NCI-H2227 (cell line): Measurements from ENCODE around the gene DOP1B.
"Not testable (repeated sequence)": the region's sequence is repeated elsewhere in the genome, so short reads cannot be mapped to it uniquely, and the experiment has no call there.

Experiments
- DNase-seq: peaks from one replicate; lab custom pipeline; 2025; ENCODE audit not compliant: unreplicated experiment; lab: John Stamatoyannopoulos, UW

DOP1B gene

GRCh38 chr21:36171741-36172331, 15.2 kb downstream of the DOP1B start:
- DNase-seq = no peak

GRCh38 chr21:36174780-36175179, 18.2 kb downstream of the DOP1B start:
- DNase-seq = no peak

- DNase-seq = no peak
Measured at GRCh38 chr21:36175771-36176565, 19.3 kb downstream of the DOP1B start.

GRCh38 chr21:36178349-36178748, 21.7 kb downstream of the DOP1B start:
- no peak for DNase-seq

- DNase-seq = no peak
Measured at GRCh38 chr21:36179145-36179544, 22.5 kb downstream of the DOP1B start.

- DNase-seq = no peak
Measured at GRCh38 chr21:36180963-36181362, 24.3 kb downstream of the DOP1B start.

GRCh38 chr21:36183144-36183795, 26.6 kb downstream of the DOP1B start:
- no peak for DNase-seq

GRCh38 chr21:36184545-36184944, 27.9 kb downstream of the DOP1B start:
- no peak for DNase-seq

- DNase-seq = no peak
Measured at GRCh38 chr21:36185523-36185922, 28.9 kb downstream of the DOP1B start.

- DNase-seq = no peak
Measured at GRCh38 chr21:36186081-36186480, 29.5 kb downstream of the DOP1B start.

GRCh38 chr21:36186506-36187399, 30.1 kb downstream of the DOP1B start:
- no peak for DNase-seq

GRCh38 chr21:36188081-36188681, 31.6 kb downstream of the DOP1B start:
- DNase-seq = no peak

- DNase-seq = no peak
Measured at GRCh38 chr21:36188937-36189336, 32.3 kb downstream of the DOP1B start.

GRCh38 chr21:36190736-36191135, 34.1 kb downstream of the DOP1B start:
- DNase-seq = no peak

GRCh38 chr21:36193200-36193599, 36.6 kb downstream of the DOP1B start:
- no peak for DNase-seq

- no peak for DNase-seq
Measured at GRCh38 chr21:36194024-36194423, 37.4 kb downstream of the DOP1B start.

GRCh38 chr21:36195613-36196012, 39.0 kb downstream of the DOP1B start:
- DNase-seq = no peak

- no peak for DNase-seq
Measured at GRCh38 chr21:36199021-36199420, 42.4 kb downstream of the DOP1B start.

- DNase-seq = not testable (repeated sequence)
Measured at GRCh38 chr21:36199575-36199974, 43.0 kb downstream of the DOP1B start.

- DNase-seq = no peak
Measured at GRCh38 chr21:36200081-36200561, 43.5 kb downstream of the DOP1B start.
